Measurements from ENCODE around the gene SEC24D. TPM values are rescaled to one million over a fixed set of nuclear protein-coding genes. Genes with fewer than 3 reads are reported as not detected.

Gene SEC24D
- total and polyA plus RNA-seq, 2 experiments from 2014 or later, result 37.6 to 94.8 TPM

GRCh38 chr4:118703118-118703517 lies 132.8 kb downstream of the SEC24D start (continued):
- no peak for TF ChIP-seq ZNF114 (CRISPR knock-in tag; IDR thresholded peaks at IDR 0.05)

GRCh38 chr4:118684873-118685811 lies 150.8 kb downstream of the SEC24D start, which contains the start of gene METTL14:
Gene METTL14 (plus strand): TSS chr4:118685392. CDS start chr4:118685535, 143 bp downstream.
- DNase-seq (ENCODE audit: low spot score), result peak; percentile 99
- Histone ChIP-seq H3F3A (replicated peaks; ENCODE audit: low read depth) (no peaks in the 10 kb centered on the region), H3K27ac (ENCODE audit: low read depth) (peak within 1 kb of the TSS; percentile 64; the same call in 1 of the 2 replicates), H4K20me1 (replicated peaks; ENCODE audit: insufficient read depth) (peaks cover 13% of the 10 kb centered on the region; the same call in 1 of the 2 replicates), H3K36me3 (ENCODE audit: insufficient read depth) (peaks cover 14% of the 10 kb centered on the region), H3K4me1 (ENCODE audit: insufficient read depth) (peaks cover 7% of the 10 kb centered on the region), H3K4me3 (peak within 1 kb of the TSS; percentile 88), H3K79me2 (replicated peaks; ENCODE audit: insufficient read depth) (peaks cover 30% of the 10 kb centered on the region), H3K9me2 (ENCODE audit: insufficient read depth) (no peaks in the 10 kb centered on the region; the same call in 1 of the 2 replicates), H3K4me2 (peak within 1 kb of the TSS; percentile 79), H2AFZ (peak within 1 kb of the TSS; percentile 82), H3K27me3 (ENCODE audit: insufficient read depth) (no peaks in the 10 kb centered on the region)
- H3K36me3 Mint-ChIP-seq (ENCODE audit: low read depth), result peaks cover 17% of the 10 kb centered on the region
- H3K9me3 Mint-ChIP-seq, result no peaks in the 10 kb centered on the region
- peaks cover 17% of the 10 kb centered on the region for H3K4me1 Mint-ChIP-seq
- peak within 1 kb of the TSS; percentile 100 for H3K4me3 Mint-ChIP-seq
- H3K27me3 Mint-ChIP-seq (ENCODE audit: insufficient read depth, low read depth, poor library complexity), result peaks cover 1% of the 10 kb centered on the region
- H3K27ac Mint-ChIP-seq, result peak within 1 kb of the TSS; percentile 97
- peak; percentile 96 for ATAC-seq
- TF ChIP-seq JUNB (IDR thresholded peaks at IDR 0.05; ENCODE audit: unreplicated experiment) (peak; percentile 36), POLR2AphosphoS5 (IDR thresholded peaks at IDR 0.05; ENCODE audit: low read depth) (peak; percentile 73; the same call in 1 of the 2 replicates), ZNF331 (CRISPR knock-in tag; IDR thresholded peaks at IDR 0.05; ENCODE audit: low read depth) (no peak), CREB1 (CRISPR knock-in tag; IDR thresholded peaks at IDR 0.05; ENCODE audit: low read depth) (peak; percentile 94), EZH2 (IDR thresholded peaks at IDR 0.05; ENCODE audit: low read depth, unreplicated experiment) (no peak), ZNF114 (CRISPR knock-in tag; IDR thresholded peaks at IDR 0.05) (no peak), ETS1 (IDR thresholded peaks at IDR 0.05) (peak; percentile 74; the same call in 1 of the 2 replicates), STAT1 (IDR thresholded peaks at IDR 0.05; ENCODE audit: unreplicated experiment) (no peak)
- TF ChIP-seq, protein P1, sequence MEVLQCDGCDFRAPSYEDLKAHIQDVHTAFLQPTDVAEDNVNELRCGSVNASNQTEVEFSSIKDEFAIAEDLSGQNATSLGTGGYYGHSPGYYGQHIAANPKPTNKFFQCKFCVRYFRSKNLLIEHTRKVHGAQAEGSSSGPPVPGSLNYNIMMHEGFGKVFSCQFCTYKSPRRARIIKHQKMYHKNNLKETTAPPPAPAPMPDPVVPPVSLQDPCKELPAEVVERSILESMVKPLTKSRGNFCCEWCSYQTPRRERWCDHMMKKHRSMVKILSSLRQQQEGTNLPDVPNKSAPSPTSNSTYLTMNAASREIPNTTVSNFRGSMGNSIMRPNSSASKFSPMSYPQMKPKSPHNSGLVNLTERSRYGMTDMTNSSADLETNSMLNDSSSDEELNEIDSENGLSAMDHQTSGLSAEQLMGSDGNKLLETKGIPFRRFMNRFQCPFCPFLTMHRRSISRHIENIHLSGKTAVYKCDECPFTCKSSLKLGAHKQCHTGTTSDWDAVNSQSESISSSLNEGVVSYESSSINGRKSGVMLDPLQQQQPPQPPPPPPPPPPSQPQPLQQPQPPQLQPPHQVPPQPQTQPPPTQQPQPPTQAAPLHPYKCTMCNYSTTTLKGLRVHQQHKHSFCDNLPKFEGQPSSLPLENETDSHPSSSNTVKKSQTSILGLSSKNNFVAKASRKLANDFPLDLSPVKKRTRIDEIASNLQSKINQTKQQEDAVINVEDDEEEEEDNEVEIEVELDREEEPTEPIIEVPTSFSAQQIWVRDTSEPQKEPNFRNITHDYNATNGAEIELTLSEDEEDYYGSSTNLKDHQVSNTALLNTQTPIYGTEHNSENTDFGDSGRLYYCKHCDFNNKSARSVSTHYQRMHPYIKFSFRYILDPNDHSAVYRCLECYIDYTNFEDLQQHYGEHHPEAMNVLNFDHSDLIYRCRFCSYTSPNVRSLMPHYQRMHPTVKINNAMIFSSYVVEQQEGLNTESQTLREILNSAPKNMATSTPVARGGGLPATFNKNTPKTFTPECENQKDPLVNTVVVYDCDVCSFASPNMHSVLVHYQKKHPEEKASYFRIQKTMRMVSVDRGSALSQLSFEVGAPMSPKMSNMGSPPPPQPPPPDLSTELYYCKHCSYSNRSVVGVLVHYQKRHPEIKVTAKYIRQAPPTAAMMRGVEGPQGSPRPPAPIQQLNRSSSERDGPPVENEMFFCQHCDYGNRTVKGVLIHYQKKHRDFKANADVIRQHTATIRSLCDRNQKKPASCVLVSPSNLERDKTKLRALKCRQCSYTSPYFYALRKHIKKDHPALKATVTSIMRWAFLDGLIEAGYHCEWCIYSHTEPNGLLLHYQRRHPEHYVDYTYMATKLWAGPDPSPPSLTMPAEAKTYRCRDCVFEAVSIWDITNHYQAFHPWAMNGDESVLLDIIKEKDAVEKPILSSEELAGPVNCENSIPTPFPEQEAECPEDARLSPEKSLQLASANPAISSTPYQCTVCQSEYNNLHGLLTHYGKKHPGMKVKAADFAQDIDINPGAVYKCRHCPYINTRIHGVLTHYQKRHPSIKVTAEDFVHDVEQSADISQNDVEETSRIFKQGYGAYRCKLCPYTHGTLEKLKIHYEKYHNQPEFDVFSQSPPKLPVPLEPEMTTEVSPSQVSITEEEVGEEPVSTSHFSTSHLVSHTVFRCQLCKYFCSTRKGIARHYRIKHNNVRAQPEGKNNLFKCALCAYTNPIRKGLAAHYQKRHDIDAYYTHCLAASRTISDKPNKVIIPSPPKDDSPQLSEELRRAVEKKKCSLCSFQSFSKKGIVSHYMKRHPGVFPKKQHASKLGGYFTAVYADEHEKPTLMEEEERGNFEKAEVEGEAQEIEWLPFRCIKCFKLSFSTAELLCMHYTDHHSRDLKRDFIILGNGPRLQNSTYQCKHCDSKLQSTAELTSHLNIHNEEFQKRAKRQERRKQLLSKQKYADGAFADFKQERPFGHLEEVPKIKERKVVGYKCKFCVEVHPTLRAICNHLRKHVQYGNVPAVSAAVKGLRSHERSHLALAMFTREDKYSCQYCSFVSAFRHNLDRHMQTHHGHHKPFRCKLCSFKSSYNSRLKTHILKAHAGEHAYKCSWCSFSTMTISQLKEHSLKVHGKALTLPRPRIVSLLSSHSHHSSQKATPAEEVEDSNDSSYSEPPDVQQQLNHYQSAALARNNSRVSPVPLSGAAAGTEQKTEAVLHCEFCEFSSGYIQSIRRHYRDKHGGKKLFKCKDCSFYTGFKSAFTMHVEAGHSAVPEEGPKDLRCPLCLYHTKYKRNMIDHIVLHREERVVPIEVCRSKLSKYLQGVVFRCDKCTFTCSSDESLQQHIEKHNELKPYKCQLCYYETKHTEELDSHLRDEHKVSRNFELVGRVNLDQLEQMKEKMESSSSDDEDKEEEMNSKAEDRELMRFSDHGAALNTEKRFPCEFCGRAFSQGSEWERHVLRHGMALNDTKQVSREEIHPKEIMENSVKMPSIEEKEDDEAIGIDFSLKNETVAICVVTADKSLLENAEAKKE (CRISPR knock-in tag; IDR thresholded peaks at IDR 0.05), result no peak
